ENCODE data around the gene NAA10. TPM values are rescaled to one million over a fixed set of nuclear protein-coding genes. Genes with fewer than 3 reads are reported as not detected.

The NAA10 gene
- total and polyA plus RNA-seq, 7 experiments from 2014 or later = 37.6 to 79.7 (median 55.4) TPM

GRCh38 chrX:153944140-153944799 lies 9.4 kb upstream of the NAA10 start, which contains the start of gene RENBP:
TSS of gene RENBP (minus strand) at chrX:153944643. CDS start at chrX:153944610, 33 bp downstream.
- intact Hi-C loops (cut with micrococcal nuclease) = no loop called here
- Histone ChIP-seq H3K4me1 (ENCODE audit: control insufficient read depth in 2 of 2, insufficient read depth in 2 of 2, low read length in 2 of 2) (peaks cover 3 to 9% of the 10 kb centered on the region in 2 donors), H3K27ac (ENCODE audit: low read depth, low read length) (peak within 1 kb of the TSS; percentile 68), H3K4me3 (ENCODE audit: low read length) (peak within 1 kb of the TSS; percentile 39), H3K36me3 (ENCODE audit: control insufficient read depth in 2 of 3, insufficient read depth in 3 of 3, low read length in 3 of 3) (peaks cover 0 to 7% (median 0%) of the 10 kb centered on the region in 3 experiments), H3K27me3 (ENCODE audit: control insufficient read depth in 2 of 2, insufficient read depth in 2 of 2, low read length in 2 of 2) (no peaks in the 10 kb centered on the region), H3K9me3 (ENCODE audit: control insufficient read depth in 2 of 3, low read length in 3 of 3) (no peaks in the 10 kb centered on the region)
- ATAC-seq = peak; percentile 67
- Mint-ChIP-seq H3K9me3 (no peaks in the 10 kb centered on the region), H3K27me3 (no peaks in the 10 kb centered on the region), H3K4me3 (peak within 1 kb of the TSS; percentile 78 to 92 (median 88)), H3K4me1 (peaks cover 6 to 39% (median 19%) of the 10 kb centered on the region in 7 donors), H3K36me3 (peaks cover 0 to 10% (median 4%) of the 10 kb centered on the region in 5 donors), H3K27ac (peak within 1 kb of the TSS in 8 of 9 donors; percentile 78 to 92 (median 85))
- DNase-seq = peak in 3 of 9 donors; percentile 33 to 49 (median 37)
- ChIA-PET POLR2A (interaction anchor here (1.0 to 21.0 kb wide), 3 partner anchors 17 to 37 kb away, joined by 3 to 384 read pairs (median 63); partner anchors contain the start of genes ARHGAP4, HCFC1 and NAA10), CTCF (interaction anchor here (1.0 to 10.9 kb wide), 2 partner anchors 9 to 19 kb away, joined by 5 to 168 read pairs; partner anchors contain the start of gene ARHGAP4)

- no peaks in the 10 kb centered on the region for H3K4me1 ChIP-seq (ENCODE audit: control insufficient read depth in 2 of 2, insufficient read depth in 2 of 2, low read length in 2 of 2)
- H3K27me3 ChIP-seq (ENCODE audit: control insufficient read depth in 2 of 2, insufficient read depth in 2 of 2, low read length in 2 of 2) = no peaks in the 10 kb centered on the region
- no peak overlapping the region for H3K4me3 ChIP-seq (ENCODE audit: low read length)
- H3K4me1 Mint-ChIP-seq = peaks cover 0 to 25% (median 17%) of the 10 kb centered on the region in 7 donors
- CTCF ChIA-PET = no interaction called here
- DNase-seq (no peak), ATAC-seq (no peak)
- H3K27ac ChIP-seq (ENCODE audit: low read depth, low read length) = peak overlapping the region; percentile 48
- POLR2A ChIA-PET = interaction anchor here (0.6 to 21.0 kb wide), 2 partner anchors 14 to 147 kb away, joined by 3 to 384 read pairs; partner anchors contain the start of genes ARHGAP4, IDH3G, NAA10 and SSR4
- H3K9me3 ChIP-seq (ENCODE audit: control insufficient read depth in 2 of 3, low read length in 3 of 3) = no peaks in the 10 kb centered on the region
- peak overlapping the region; percentile 66 to 83 (median 73) for H3K4me3 Mint-ChIP-seq
- H3K27me3 Mint-ChIP-seq = no peaks in the 10 kb centered on the region
- H3K27ac Mint-ChIP-seq = peak overlapping the region in 8 of 9 donors; percentile 61 to 86 (median 78)
- no peaks in the 10 kb centered on the region for H3K9me3 Mint-ChIP-seq
- H3K36me3 ChIP-seq (ENCODE audit: control insufficient read depth in 2 of 3, insufficient read depth in 3 of 3, low read length in 3 of 3) = peaks cover 0 to 7% (median 0%) of the 10 kb centered on the region in 3 experiments
- intact Hi-C loops (cut with micrococcal nuclease) = no loop called here
- peaks cover 0 to 7% (median 0%) of the 10 kb centered on the region in 5 donors for H3K36me3 Mint-ChIP-seq
These were observed 6.8 kb upstream of the NAA10 start for GRCh38 chrX:153941336-153942252.

- no peak overlapping the region for H3K27ac ChIP-seq (ENCODE audit: low read depth, low read length)
- CTCF ChIA-PET = interaction anchor here (1.3 to 2.0 kb wide), 2 partner anchors 8 to 15 kb away, joined by 4 to 8 read pairs; no protein-coding TSS in a partner anchor
- H3K9me3 Mint-ChIP-seq = no peaks in the 10 kb centered on the region
These were observed 4.7 kb upstream of the NAA10 start for GRCh38 chrX:153939573-153939972.

DNA sequence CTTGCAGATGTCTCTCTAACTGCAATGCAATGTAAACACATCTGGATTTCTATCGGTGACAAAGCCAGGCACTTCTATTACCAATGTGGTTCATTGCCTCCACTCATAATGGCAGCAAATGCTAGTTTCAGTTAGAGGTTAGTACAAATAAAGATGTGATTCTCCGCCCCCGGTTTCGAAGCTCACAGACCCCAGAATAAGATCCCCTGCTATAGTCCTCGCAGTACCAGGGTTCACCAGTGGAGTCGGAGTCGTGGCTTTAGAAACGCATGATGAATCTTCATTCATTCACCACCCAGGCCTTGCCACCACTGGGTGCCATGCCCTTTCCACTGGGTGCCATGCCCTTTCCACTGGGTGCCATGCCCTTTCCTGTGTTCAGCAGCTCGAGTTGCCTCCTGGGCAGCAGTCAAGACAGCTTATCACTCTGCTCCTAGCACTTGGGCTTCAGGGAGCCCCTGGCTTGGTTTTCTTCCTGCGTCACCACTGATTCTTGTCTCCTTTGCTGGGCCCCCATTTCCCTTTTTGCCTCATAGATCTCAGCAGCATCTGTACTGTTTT lies 3.5 kb upstream of the NAA10 start:
- no peaks in the 10 kb centered on the region for H3K27me3 ChIP-seq (ENCODE audit: control insufficient read depth in 2 of 2, insufficient read depth in 2 of 2, low read length in 2 of 2)
- peak overlapping the region in 3 of 9 donors; percentile 34 to 82 (median 74) for H3K27ac Mint-ChIP-seq
- ChIA-PET CTCF (interaction anchor here (2.0 kb wide), 1 partner anchor 9 kb away, joined by 8 read pairs; no protein-coding TSS in a partner anchor), POLR2A (interaction anchor here (21.0 kb wide), 1 partner anchor 11 kb away, joined by 384 read pairs; the partner anchor contains the start of genes ARHGAP4 and NAA10)
- no peaks in the 10 kb centered on the region for H3K4me1 ChIP-seq (ENCODE audit: control insufficient read depth in 2 of 2, insufficient read depth in 2 of 2, low read length in 2 of 2)
- intact Hi-C loops (cut with micrococcal nuclease) = no loop called here
- no peaks in the 10 kb centered on the region for H3K9me3 ChIP-seq (ENCODE audit: control insufficient read depth in 2 of 3, low read length in 3 of 3)
- H3K36me3 Mint-ChIP-seq = peaks cover 0 to 5% (median 0%) of the 10 kb centered on the region in 5 donors
- peaks cover 0 to 30% (median 22%) of the 10 kb centered on the region in 7 donors for H3K4me1 Mint-ChIP-seq
- no peaks in the 10 kb centered on the region for H3K27me3 Mint-ChIP-seq
- ATAC-seq (no peak), DNase-seq (no peak)
- H3K9me3 Mint-ChIP-seq = no peaks in the 10 kb centered on the region
- no peak overlapping the region for H3K4me3 Mint-ChIP-seq
- peaks cover 0 to 7% (median 0%) of the 10 kb centered on the region in 3 experiments for H3K36me3 ChIP-seq (ENCODE audit: control insufficient read depth in 2 of 3, insufficient read depth in 3 of 3, low read length in 3 of 3)
- no peak overlapping the region for H3K27ac ChIP-seq (ENCODE audit: low read depth, low read length)
- no peak overlapping the region for H3K4me3 ChIP-seq (ENCODE audit: low read length)

More at GRCh38 chrX:153939573-153939972, 4.7 kb upstream of the NAA10 start:
- Histone ChIP-seq H3K27me3 (ENCODE audit: control insufficient read depth in 2 of 2, insufficient read depth in 2 of 2, low read length in 2 of 2) (no peaks in the 10 kb centered on the region), H3K36me3 (ENCODE audit: control insufficient read depth in 2 of 3, insufficient read depth in 3 of 3, low read length in 3 of 3) (peaks cover 0 to 7% (median 0%) of the 10 kb centered on the region in 3 experiments), H3K4me3 (ENCODE audit: low read length) (no peak overlapping the region), H3K9me3 (ENCODE audit: control insufficient read depth in 2 of 3, low read length in 3 of 3) (no peaks in the 10 kb centered on the region), H3K4me1 (ENCODE audit: control insufficient read depth in 2 of 2, insufficient read depth in 2 of 2, low read length in 2 of 2) (no peaks in the 10 kb centered on the region)
- intact Hi-C loops (cut with micrococcal nuclease) = no loop called here
- peak overlapping the region in 2 of 9 donors; percentile 28 to 51 for H3K27ac Mint-ChIP-seq
- DNase-seq = no peak
- no peak for ATAC-seq
- POLR2A ChIA-PET = interaction anchor here (21.0 kb wide), 1 partner anchor 12 kb away, joined by 384 read pairs; the partner anchor contains the start of genes ARHGAP4 and NAA10
- peaks cover 0 to 7% (median 0%) of the 10 kb centered on the region in 5 donors for H3K36me3 Mint-ChIP-seq
- H3K27me3 Mint-ChIP-seq = no peaks in the 10 kb centered on the region
- no peak overlapping the region for H3K4me3 Mint-ChIP-seq
- peaks cover 0 to 26% (median 19%) of the 10 kb centered on the region in 7 donors for H3K4me1 Mint-ChIP-seq

- no peaks in the 10 kb centered on the region for H3K27me3 ChIP-seq (ENCODE audit: control insufficient read depth in 2 of 2, insufficient read depth in 2 of 2, low read length in 2 of 2)
- ATAC-seq (no peak), DNase-seq (no peak)
- Mint-ChIP-seq H3K9me3 (no peaks in the 10 kb centered on the region), H3K4me3 (peak overlapping the region in 1 of 10 donors; percentile 77), H3K4me1 (peaks cover 0 to 34% (median 22%) of the 10 kb centered on the region in 7 donors), H3K36me3 (peaks cover 0 to 5% (median 0%) of the 10 kb centered on the region in 5 donors), H3K27me3 (no peaks in the 10 kb centered on the region), H3K27ac (peak overlapping the region in 1 of 9 donors; percentile 57)
- H3K4me3 ChIP-seq (ENCODE audit: low read length) = no peak overlapping the region
- peaks cover 0 to 10% (median 0%) of the 10 kb centered on the region in 3 experiments for H3K36me3 ChIP-seq (ENCODE audit: control insufficient read depth in 2 of 3, insufficient read depth in 3 of 3, low read length in 3 of 3)
- ChIA-PET POLR2A (interaction anchor here (1.6 to 21.0 kb wide), 2 partner anchors 10 to 19 kb away, joined by 4 to 384 read pairs; partner anchors contain the start of genes ARHGAP4 and NAA10), CTCF (interaction anchor here (0.5 kb wide), 1 partner anchor 26 kb away, joined by 3 read pairs; no protein-coding TSS in a partner anchor)
- intact Hi-C loops (cut with micrococcal nuclease) = no loop called here
- H3K27ac ChIP-seq (ENCODE audit: low read depth, low read length) = no peak overlapping the region
- no peaks in the 10 kb centered on the region for H3K9me3 ChIP-seq (ENCODE audit: control insufficient read depth in 2 of 3, low read length in 3 of 3)
- no peaks in the 10 kb centered on the region for H3K4me1 ChIP-seq (ENCODE audit: control insufficient read depth in 2 of 2, insufficient read depth in 2 of 2, low read length in 2 of 2)
These were observed 2.2 kb upstream of the NAA10 start for GRCh38 chrX:153937056-153937455.

Data from naive thymus-derived CD4-positive, alpha-beta T cell (primary cell).